Keratinocyte (primary cell): ENCODE data around the gene ETV7. TPM values are rescaled to one million over a fixed set of nuclear protein-coding genes. Genes with fewer than 3 reads are reported as not detected.

Experiments used
- DNase-seq: peaks from one replicate; pipeline ENCODE4 v3.0.0-alpha.2; 2011; ENCODE audit warnings: low read depth, missing footprints, low spot score
- FAIRE-seq: peaks from 2 replicates; lab custom pipeline; 2011; peaks lifted over from hg19 to GRCh38; lab: Jason Lieb, UNC
- H2AFZ ChIP-seq: 2 replicates; pipeline ENCODE4 v1.6.0; 2012; ENCODE audit warnings: low read length, control low read depth, inconsistent platforms; ENCODE audit not compliant: control insufficient read depth
- H3K27ac ChIP-seq: 2 replicates; pipeline ENCODE4 v1.5.1; 2011; ENCODE audit warnings: low read length; ENCODE audit not compliant: control insufficient read depth, insufficient read depth
- H3K27me3 ChIP-seq: 3 replicates; pipeline ENCODE4 v1.6.0; 2011; ENCODE audit warnings: low read length; ENCODE audit not compliant: control insufficient read depth, insufficient read depth; ENCODE audit errors: extremely low read depth
- H3K36me3 ChIP-seq, 2 experiments: 2 replicates in 1 of 2; 3 replicates in 1 of 2; pipeline ENCODE4 v1.5.1; 2011; ENCODE audit warnings: low read length in 2 of 2, mild to moderate bottlenecking in 1 of 2; ENCODE audit not compliant: control insufficient read depth in 2 of 2, insufficient read depth in 2 of 2; ENCODE audit errors: extremely low read depth in 1 of 2
- H3K4me1 ChIP-seq: 3 replicates; pipeline ENCODE4 v1.5.1; 2011; ENCODE audit warnings: low read length; ENCODE audit not compliant: control insufficient read depth, insufficient read depth; ENCODE audit errors: extremely low read depth
- H3K4me2 ChIP-seq: 3 replicates; pipeline ENCODE4 v1.6.0; 2011; ENCODE audit warnings: low read depth, low read length; ENCODE audit not compliant: control insufficient read depth, insufficient read depth; ENCODE audit errors: extremely low read depth
- H3K4me3 ChIP-seq, 3 experiments: fragments of 200-600 bp in 1 of 3; sonication (generic) in 1 of 3; 2 replicates in 2 of 3; 3 replicates in 1 of 3; pipeline ENCODE4 v1.5.1; 2011 to 2016; ENCODE audit warnings: low read length in 3 of 3, mild to moderate bottlenecking in 3 of 3, control low read depth in 2 of 3, inconsistent platforms in 1 of 3, low read depth in 1 of 3, mixed read lengths in 1 of 3, mixed run types in 1 of 3, moderate library complexity in 1 of 3; ENCODE audit not compliant: control insufficient read depth in 2 of 3, insufficient read depth in 2 of 3; ENCODE audit errors: extremely low read depth in 1 of 3
- H3K79me2 ChIP-seq: 2 replicates; pipeline ENCODE4 v1.6.0; 2012; ENCODE audit warnings: low read length; ENCODE audit not compliant: control insufficient read depth, insufficient read depth
- H3K9ac ChIP-seq: 3 replicates; pipeline ENCODE4 v1.6.0; 2011; ENCODE audit warnings: low read length; ENCODE audit not compliant: control insufficient read depth, insufficient read depth; ENCODE audit errors: extremely low read depth
- H3K9me1 ChIP-seq: 3 replicates; pipeline ENCODE4 v1.6.0; 2011; ENCODE audit warnings: low read length; ENCODE audit not compliant: control insufficient read depth, insufficient read depth; ENCODE audit errors: extremely low read depth
- H3K9me3 ChIP-seq: 2 replicates; pipeline ENCODE4 v1.5.1; 2012; ENCODE audit warnings: low read depth, low read length; ENCODE audit not compliant: control insufficient read depth
- H4K20me1 ChIP-seq: 3 replicates; pipeline ENCODE4 v1.6.0; 2011; ENCODE audit warnings: low read length; ENCODE audit not compliant: control insufficient read depth, insufficient read depth; ENCODE audit errors: extremely low read depth
- EZH2 ChIP-seq: IDR thresholded peaks from one replicate; pipeline ENCODE4 v1.6.1; 2012; ENCODE audit warnings: inconsistent platforms, mild to moderate bottlenecking, low read length, moderate library complexity
- dilution Hi-C: fragments of 300-500 bp; cut with MboI; formaldehyde crosslinking; loops from one replicate; pipeline ENCODE4 v1.7.0; 2020; ENCODE audit warnings: low sequenced_read_pairs; ENCODE audit not compliant: extremely low pct_ligation_motif_present
- polyA plus RNA-seq, 5 experiments: library from polyadenylated mRNA; depleted of rRNA in 3 of 5; stranded (reverse) in 3 of 5; stranded (forward) in 1 of 5; unstranded in 1 of 5; fragments of >200 nt; gene quantifications; 1 replicate in 1 of 5; 2 replicates in 3 of 5; 3 replicates in 1 of 5; pipeline versions ENCODE4 v1.2.1 to v1.2.3, GENCODE V29; 2011 to 2012; ENCODE audit warnings: missing spikeins in 2 of 5, low read depth in 1 of 5, low replicate concordance in 1 of 5
- TF ChIP-seq, protein P1 (sequence below), 3 experiments: IDR thresholded peaks in 1 of 3; conservative IDR thresholded peaks in 1 of 3; optimal IDR thresholded peaks in 1 of 3; 2 replicates in 2 of 3; 3 replicates in 1 of 3; pipeline versions ENCODE3 to v1.5.1; 2011; ENCODE audit warnings: low read length in 3 of 3, mild to moderate bottlenecking in 3 of 3, moderate library complexity in 2 of 3, control low read depth in 1 of 3, inconsistent platforms in 1 of 3; ENCODE audit not compliant: insufficient read depth in 2 of 3; ENCODE audit errors: extremely low read depth in 1 of 3

Gene ETV7
- polyA plus RNA-seq, 1 donor (not counting 4 experiments of a cell fraction or from before 2014, with no cell fraction given), result 0.22 TPM

DNA sequence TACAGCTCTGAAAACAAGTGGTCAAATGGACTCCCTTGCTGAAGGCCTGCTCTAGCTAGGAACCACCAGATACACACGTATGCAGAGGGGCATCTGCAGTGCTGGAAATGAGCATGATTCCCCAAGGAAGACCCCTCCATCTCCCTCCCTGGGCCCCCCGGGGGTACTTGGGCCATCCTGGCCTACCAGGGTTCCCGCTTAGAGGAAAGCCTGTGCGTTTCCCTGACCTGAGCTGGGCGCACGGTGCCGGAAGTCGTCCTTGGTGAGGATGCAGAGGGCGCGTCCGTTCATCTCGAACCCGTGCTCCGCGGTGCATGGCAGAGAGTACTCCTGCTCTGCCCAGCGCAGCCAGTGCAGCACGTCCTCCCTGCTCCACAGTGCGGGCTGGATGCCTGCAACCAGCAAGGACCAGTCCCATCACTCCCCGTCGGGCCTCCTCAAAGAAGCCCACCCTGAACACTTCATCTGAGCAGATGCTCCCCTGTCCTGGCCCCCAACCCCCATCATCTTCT is 11.8 kb downstream of the ETV7 start:
- DNase-seq, result no peak
- H3K9me3 ChIP-seq, result no peaks in the 10 kb centered on the region
- TF ChIP-seq EZH2, result no peak
- TF ChIP-seq, protein P1, sequence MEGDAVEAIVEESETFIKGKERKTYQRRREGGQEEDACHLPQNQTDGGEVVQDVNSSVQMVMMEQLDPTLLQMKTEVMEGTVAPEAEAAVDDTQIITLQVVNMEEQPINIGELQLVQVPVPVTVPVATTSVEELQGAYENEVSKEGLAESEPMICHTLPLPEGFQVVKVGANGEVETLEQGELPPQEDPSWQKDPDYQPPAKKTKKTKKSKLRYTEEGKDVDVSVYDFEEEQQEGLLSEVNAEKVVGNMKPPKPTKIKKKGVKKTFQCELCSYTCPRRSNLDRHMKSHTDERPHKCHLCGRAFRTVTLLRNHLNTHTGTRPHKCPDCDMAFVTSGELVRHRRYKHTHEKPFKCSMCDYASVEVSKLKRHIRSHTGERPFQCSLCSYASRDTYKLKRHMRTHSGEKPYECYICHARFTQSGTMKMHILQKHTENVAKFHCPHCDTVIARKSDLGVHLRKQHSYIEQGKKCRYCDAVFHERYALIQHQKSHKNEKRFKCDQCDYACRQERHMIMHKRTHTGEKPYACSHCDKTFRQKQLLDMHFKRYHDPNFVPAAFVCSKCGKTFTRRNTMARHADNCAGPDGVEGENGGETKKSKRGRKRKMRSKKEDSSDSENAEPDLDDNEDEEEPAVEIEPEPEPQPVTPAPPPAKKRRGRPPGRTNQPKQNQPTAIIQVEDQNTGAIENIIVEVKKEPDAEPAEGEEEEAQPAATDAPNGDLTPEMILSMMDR (optimal IDR thresholded peaks at IDR 0.05 in 1 of 3, IDR thresholded peaks at IDR 0.05 in 1 of 3, conservative IDR thresholded peaks at IDR 0.05 in 1 of 3; ENCODE audit: extremely low read depth in 1 of 3, insufficient read depth in 2 of 3, low read length in 3 of 3), result no peak
- H3K27me3 ChIP-seq, result peaks cover 8% of the 10 kb centered on the region
- no peak overlapping the region for H3K4me2 ChIP-seq
- no peak for FAIRE-seq
- H3K27ac ChIP-seq, result no peak overlapping the region
- H3K9me1 ChIP-seq, result no peaks in the 10 kb centered on the region
- H3K4me1 ChIP-seq, result peaks cover 8% of the 10 kb centered on the region
- no peak overlapping the region for H3K9ac ChIP-seq
- no peak overlapping the region for H3K4me3 ChIP-seq
- H2AFZ ChIP-seq, result no peak overlapping the region
- H3K79me2 ChIP-seq, result no peaks in the 10 kb centered on the region
- no peaks in the 10 kb centered on the region for H3K36me3 ChIP-seq
- H4K20me1 ChIP-seq, result no peaks in the 10 kb centered on the region
- dilution Hi-C loops, result no loop called here

DNA sequence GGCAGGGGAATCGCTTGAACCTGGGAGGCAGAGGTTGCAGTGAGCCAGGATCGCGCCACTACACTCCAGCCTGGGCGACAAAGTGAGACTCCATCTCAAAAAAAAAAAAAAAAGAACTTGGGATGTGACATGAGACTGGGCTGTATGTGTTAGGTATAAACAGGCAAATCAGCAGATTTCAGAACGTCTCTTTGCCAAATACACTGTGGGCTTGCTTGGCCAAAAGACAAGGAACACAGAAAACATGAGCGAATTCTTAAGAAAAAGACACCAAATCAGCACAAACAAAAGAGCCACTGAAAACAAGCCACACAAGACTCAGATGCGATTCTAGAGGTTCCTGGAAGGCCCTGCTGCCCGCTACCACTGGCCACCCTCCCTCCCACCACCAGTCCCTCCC is 12.5 kb downstream of the ETV7 start:
- no peaks in the 10 kb centered on the region for H4K20me1 ChIP-seq
- H3K9me1 ChIP-seq, result no peaks in the 10 kb centered on the region
- H3K79me2 ChIP-seq, result no peaks in the 10 kb centered on the region
- FAIRE-seq (no peak), DNase-seq (no peak)
- H3K36me3 ChIP-seq, result no peaks in the 10 kb centered on the region
- H3K9ac ChIP-seq, result no peak overlapping the region
- no peak overlapping the region for H3K27ac ChIP-seq
- dilution Hi-C loops, result no loop called here
- peaks cover 8% of the 10 kb centered on the region for H3K4me1 ChIP-seq
- no peak overlapping the region for H3K4me3 ChIP-seq
- no peak for TF ChIP-seq EZH2
- TF ChIP-seq, protein P1 (optimal IDR thresholded peaks at IDR 0.05 in 1 of 3, IDR thresholded peaks at IDR 0.05 in 1 of 3, conservative IDR thresholded peaks at IDR 0.05 in 1 of 3; ENCODE audit: extremely low read depth in 1 of 3, insufficient read depth in 2 of 3, low read length in 3 of 3), result no peak
- peaks cover 8% of the 10 kb centered on the region for H3K27me3 ChIP-seq
- H3K4me2 ChIP-seq, result no peak overlapping the region
- no peaks in the 10 kb centered on the region for H3K9me3 ChIP-seq
- no peak overlapping the region for H2AFZ ChIP-seq
